Activated naive CD8-positive, alpha-beta T cell (primary cell): Measurements from ENCODE around the gene ZNF608.

Source experiments
- H3K27ac Mint-ChIP-seq: one replicate; pipeline ENCODE4 v1.8.0; 2021; ENCODE audit warnings: mixed read lengths
- H3K27me3 Mint-ChIP-seq: one replicate; pipeline ENCODE4 v1.8.0; 2021; ENCODE audit warnings: mixed read lengths
- H3K36me3 Mint-ChIP-seq: one replicate; pipeline ENCODE4 v1.8.0; 2021; ENCODE audit warnings: mixed read lengths
- H3K4me1 Mint-ChIP-seq: one replicate; pipeline ENCODE4 v1.8.0; 2021; ENCODE audit warnings: low read depth, mixed read lengths
- H3K4me3 Mint-ChIP-seq: one replicate; pipeline ENCODE4 v1.8.0; 2021; ENCODE audit warnings: mild to moderate bottlenecking, mixed read lengths
- H3K9me3 Mint-ChIP-seq: one replicate; pipeline ENCODE4 v1.8.0; 2021; ENCODE audit warnings: low read depth, mixed read lengths

ZNF608 gene

DNA sequence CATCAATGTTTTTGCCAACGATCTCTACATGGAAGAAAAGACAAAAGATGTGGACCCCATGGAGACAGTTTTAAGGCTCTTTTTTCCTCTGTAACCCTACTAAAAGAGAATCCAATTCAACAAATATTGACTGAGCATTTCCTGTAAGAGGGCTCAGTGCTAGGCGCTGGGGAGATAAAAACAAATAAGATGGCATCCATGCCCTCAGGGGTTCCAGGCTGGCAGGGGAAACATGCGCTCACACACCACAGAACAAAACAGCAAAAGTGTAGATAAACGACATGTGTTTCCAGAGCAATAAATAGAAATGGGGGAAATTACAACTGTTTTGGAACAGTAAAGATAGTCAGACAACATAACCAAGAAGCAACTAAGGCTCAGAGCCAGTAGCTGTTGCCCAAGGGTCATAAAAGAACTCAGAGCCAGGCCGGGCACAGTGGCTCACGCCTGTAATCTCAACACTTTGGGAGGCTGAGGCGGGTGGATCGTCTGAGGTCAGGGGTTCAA lies 25.2 kb downstream of the ZNF608 start:
- H3K36me3 Mint-ChIP-seq = no peaks in the 10 kb centered on the region
- H3K27ac Mint-ChIP-seq = no peak overlapping the region
- H3K27me3 Mint-ChIP-seq = no peaks in the 10 kb centered on the region
- H3K4me3 Mint-ChIP-seq = no peak overlapping the region
- no peaks in the 10 kb centered on the region for H3K9me3 Mint-ChIP-seq
- H3K4me1 Mint-ChIP-seq = no peaks in the 10 kb centered on the region

GRCh38 chr5:124720593-124720992 lies 25.8 kb downstream of the ZNF608 start:
- Mint-ChIP-seq H3K27ac (no peak overlapping the region), H3K4me3 (no peak overlapping the region), H3K4me1 (no peaks in the 10 kb centered on the region), H3K36me3 (no peaks in the 10 kb centered on the region), H3K9me3 (no peaks in the 10 kb centered on the region), H3K27me3 (no peaks in the 10 kb centered on the region)

DNA sequence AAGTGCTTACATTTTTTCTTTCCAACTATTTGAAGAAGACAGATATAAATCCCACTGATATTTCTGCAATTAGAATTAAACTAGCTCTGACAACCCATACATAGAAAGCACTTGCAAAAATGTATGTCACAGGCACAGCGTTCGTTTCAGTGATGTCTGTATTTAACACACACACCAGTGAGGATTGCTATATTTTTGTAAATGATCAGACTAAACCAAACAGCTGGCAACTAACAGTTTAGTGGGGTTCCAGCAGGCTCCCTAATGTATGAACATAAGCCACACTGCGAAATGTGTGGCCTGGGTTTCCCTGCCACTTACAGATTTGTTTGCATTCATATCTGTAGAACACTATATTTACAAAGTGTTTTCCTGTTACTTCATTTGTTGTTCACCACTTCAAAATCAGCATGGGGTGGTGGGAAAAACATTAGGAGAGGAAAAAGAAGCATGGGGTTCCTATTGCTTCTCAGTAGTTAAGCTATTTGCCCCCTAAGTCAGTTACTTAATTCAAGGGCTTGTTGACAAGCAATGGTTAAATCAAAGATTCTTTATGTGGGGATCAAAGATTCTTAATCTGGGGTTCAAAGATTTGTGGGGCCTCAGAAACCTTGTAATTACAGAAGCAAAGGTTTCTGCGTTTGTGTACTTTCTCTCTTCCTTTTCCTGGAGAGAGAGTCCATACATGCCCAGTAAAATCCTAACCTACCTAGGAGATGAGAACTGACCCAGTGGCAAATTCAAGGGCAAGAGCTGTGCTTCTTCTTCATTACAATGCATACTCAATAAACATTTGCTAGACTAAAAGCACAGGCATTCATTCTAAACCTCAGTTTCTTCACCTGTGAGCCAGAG lies 27.1 kb downstream of the ZNF608 start:
- no peaks in the 10 kb centered on the region for H3K27me3 Mint-ChIP-seq
- no peaks in the 10 kb centered on the region for H3K4me1 Mint-ChIP-seq
- H3K9me3 Mint-ChIP-seq = no peaks in the 10 kb centered on the region
- H3K4me3 Mint-ChIP-seq = no peak overlapping the region
- H3K36me3 Mint-ChIP-seq = no peaks in the 10 kb centered on the region
- no peak overlapping the region for H3K27ac Mint-ChIP-seq

- Mint-ChIP-seq H3K27me3 (no peaks in the 10 kb centered on the region), H3K4me1 (no peaks in the 10 kb centered on the region), H3K36me3 (no peaks in the 10 kb centered on the region), H3K9me3 (no peaks in the 10 kb centered on the region), H3K4me3 (no peak overlapping the region), H3K27ac (no peak overlapping the region)
Observed at GRCh38 chr5:124718380-124718789, 28.1 kb downstream of the ZNF608 start.

GRCh38 chr5:124716169-124716568 lies 30.3 kb downstream of the ZNF608 start:
- H3K9me3 Mint-ChIP-seq = no peaks in the 10 kb centered on the region
- H3K27me3 Mint-ChIP-seq = peaks cover 2% of the 10 kb centered on the region
- no peaks in the 10 kb centered on the region for H3K36me3 Mint-ChIP-seq
- H3K4me3 Mint-ChIP-seq = no peak overlapping the region
- no peak overlapping the region for H3K27ac Mint-ChIP-seq
- no peaks in the 10 kb centered on the region for H3K4me1 Mint-ChIP-seq

DNA sequence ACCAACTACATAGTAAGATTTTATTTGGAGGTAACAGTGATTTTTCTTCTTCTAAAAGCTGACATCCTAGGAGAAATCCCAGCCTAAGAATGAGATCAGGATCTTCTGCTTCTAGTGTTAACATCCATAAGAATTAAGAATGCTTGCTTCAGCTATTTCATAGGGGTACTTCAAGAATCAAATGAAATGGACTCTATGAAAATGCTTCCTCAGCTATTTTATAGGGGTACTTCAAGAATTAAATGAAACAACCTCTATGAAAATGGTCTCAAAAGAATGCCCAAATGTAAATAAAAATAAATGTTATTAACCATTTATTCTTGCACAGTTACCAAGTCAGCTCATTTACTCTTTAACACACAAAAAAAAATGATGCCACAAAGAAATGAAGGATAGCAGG lies 31.5 kb downstream of the ZNF608 start:
- Mint-ChIP-seq H3K9me3 (no peaks in the 10 kb centered on the region), H3K27me3 (peaks cover 2% of the 10 kb centered on the region), H3K4me3 (no peak overlapping the region), H3K36me3 (no peaks in the 10 kb centered on the region), H3K27ac (no peak overlapping the region), H3K4me1 (no peaks in the 10 kb centered on the region)

DNA sequence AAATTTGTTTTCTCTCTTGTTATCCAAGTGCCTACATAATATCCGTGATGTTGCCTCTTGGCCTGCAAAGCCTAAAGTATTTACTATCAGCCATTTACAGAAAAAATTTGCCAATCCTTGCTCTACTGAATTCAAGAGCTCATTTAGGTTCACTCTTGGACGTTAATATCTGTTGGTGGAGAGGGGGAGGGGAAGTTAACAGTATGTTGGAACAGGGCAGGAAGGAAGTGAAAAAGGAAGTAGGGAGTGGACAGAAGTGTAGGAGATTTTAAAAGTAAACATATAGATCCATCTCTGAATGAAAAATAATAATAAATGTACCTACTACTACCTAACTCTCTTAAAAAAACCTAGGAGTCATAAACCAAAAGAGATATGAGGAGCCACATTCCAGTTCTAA lies 32.8 kb downstream of the ZNF608 start:
- H3K4me1 Mint-ChIP-seq = no peaks in the 10 kb centered on the region
- no peak overlapping the region for H3K4me3 Mint-ChIP-seq
- peaks cover 2% of the 10 kb centered on the region for H3K27me3 Mint-ChIP-seq
- H3K36me3 Mint-ChIP-seq = no peaks in the 10 kb centered on the region
- no peak overlapping the region for H3K27ac Mint-ChIP-seq
- no peaks in the 10 kb centered on the region for H3K9me3 Mint-ChIP-seq

DNA sequence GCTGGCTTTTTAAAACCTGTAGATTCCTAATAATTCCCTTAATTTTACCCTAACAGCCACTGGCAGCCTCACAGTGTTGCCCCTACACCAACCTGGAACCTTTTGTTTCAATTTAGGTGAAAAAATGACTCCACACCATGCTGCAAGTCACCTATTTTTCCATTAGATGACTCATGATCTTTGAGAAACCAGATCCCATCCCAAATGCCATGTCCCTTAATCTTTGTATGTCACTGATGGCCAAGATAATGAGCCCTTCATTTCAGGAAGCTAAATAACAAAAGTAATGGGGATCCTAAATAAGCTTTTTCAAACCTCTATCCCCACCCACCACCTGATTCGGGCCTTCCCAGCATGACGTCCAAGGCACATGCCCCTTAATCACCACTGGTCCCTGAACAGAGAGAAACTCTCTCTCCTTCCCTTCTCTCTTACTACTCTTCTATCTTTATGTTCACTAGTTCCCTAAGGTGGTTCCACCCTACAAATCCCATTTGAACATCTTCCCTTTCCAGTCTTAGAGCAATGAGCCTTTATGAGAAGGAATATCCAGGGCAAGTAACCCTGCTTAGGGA lies 33.6 kb downstream of the ZNF608 start:
- Mint-ChIP-seq H3K4me1 (no peaks in the 10 kb centered on the region), H3K27me3 (peaks cover 2% of the 10 kb centered on the region), H3K27ac (no peak overlapping the region), H3K9me3 (no peaks in the 10 kb centered on the region), H3K36me3 (no peaks in the 10 kb centered on the region), H3K4me3 (no peak overlapping the region)

GRCh38 chr5:124708086-124708485 lies 38.4 kb downstream of the ZNF608 start:
- no peaks in the 10 kb centered on the region for H3K9me3 Mint-ChIP-seq
- H3K36me3 Mint-ChIP-seq = no peaks in the 10 kb centered on the region
- H3K4me3 Mint-ChIP-seq = no peak overlapping the region
- H3K27me3 Mint-ChIP-seq = peaks cover 6% of the 10 kb centered on the region
- no peaks in the 10 kb centered on the region for H3K4me1 Mint-ChIP-seq
- H3K27ac Mint-ChIP-seq = no peak overlapping the region

DNA sequence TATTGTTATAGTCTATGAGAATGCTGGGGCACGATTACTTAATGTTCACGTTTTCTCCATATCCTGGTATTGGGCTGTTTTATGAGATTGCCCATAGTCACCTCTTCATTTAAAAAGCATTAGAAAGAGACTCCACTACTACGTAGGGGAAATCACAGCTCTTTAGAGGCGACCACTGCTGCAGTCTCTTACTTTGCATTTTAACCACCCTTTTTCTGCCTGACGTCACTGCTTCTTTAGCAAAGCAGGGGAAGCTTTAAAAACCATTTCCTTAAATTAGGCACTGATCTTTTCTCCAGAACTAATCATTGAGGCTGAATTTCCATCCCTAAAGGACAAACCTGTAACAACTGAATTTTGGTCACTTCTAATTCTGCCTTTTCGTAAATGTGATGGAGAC lies 38.9 kb downstream of the ZNF608 start:
- H3K4me3 Mint-ChIP-seq = no peak overlapping the region
- no peaks in the 10 kb centered on the region for H3K36me3 Mint-ChIP-seq
- H3K27ac Mint-ChIP-seq = no peak overlapping the region
- no peaks in the 10 kb centered on the region for H3K9me3 Mint-ChIP-seq
- H3K4me1 Mint-ChIP-seq = no peaks in the 10 kb centered on the region
- peaks cover 6% of the 10 kb centered on the region for H3K27me3 Mint-ChIP-seq

DNA sequence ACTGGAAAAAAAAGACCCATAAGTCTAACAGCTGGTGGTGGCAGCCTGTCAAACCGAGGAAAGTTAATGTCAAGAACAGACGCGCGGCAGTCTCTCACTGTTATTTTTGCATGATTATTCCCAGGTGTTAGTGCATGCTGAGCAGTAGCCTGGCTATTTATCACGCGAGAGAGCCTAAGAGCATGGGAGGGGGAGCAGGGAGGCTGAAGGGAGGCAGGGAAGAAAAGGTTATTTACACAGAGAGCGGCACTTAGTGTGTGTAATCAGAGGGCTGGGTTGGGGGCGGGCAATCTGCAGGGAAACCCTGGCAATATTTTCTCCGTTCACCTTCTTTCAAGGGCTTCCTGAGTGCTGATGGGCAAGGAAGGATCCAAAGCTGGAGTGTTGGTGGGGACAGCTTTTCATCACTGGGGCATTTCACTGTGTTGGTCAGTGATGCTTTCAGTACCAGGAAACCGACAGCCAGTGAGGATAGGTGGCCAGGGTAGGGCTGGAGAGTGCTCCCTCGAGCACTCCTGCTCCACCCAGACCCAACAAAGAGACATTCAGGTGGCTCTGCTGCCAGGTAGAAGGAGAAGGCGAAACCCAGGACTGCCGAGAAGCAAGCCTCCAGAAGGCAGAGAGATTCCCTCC lies 39.6 kb downstream of the ZNF608 start:
- Mint-ChIP-seq H3K27ac (no peak overlapping the region), H3K9me3 (no peaks in the 10 kb centered on the region), H3K4me3 (no peak overlapping the region), H3K36me3 (no peaks in the 10 kb centered on the region), H3K27me3 (peaks cover 6% of the 10 kb centered on the region), H3K4me1 (no peaks in the 10 kb centered on the region)

- no peaks in the 10 kb centered on the region for H3K36me3 Mint-ChIP-seq
- H3K9me3 Mint-ChIP-seq = no peaks in the 10 kb centered on the region
- H3K27ac Mint-ChIP-seq = no peak overlapping the region
- H3K4me3 Mint-ChIP-seq = no peak overlapping the region
- peaks cover 3% of the 10 kb centered on the region for H3K27me3 Mint-ChIP-seq
- H3K4me1 Mint-ChIP-seq = no peaks in the 10 kb centered on the region
Observed at GRCh38 chr5:124706051-124706450, 40.4 kb downstream of the ZNF608 start.

GRCh38 chr5:124705577-124705976 lies 40.9 kb downstream of the ZNF608 start:
- Mint-ChIP-seq H3K4me1 (no peaks in the 10 kb centered on the region), H3K9me3 (no peaks in the 10 kb centered on the region), H3K27ac (no peak overlapping the region), H3K36me3 (no peaks in the 10 kb centered on the region), H3K27me3 (peaks cover 3% of the 10 kb centered on the region), H3K4me3 (no peak overlapping the region)

GRCh38 chr5:124704594-124705284 lies 41.7 kb downstream of the ZNF608 start:
- H3K9me3 Mint-ChIP-seq = no peaks in the 10 kb centered on the region
- no peak overlapping the region for H3K4me3 Mint-ChIP-seq
- no peaks in the 10 kb centered on the region for H3K36me3 Mint-ChIP-seq
- H3K4me1 Mint-ChIP-seq = no peaks in the 10 kb centered on the region
- no peak overlapping the region for H3K27ac Mint-ChIP-seq
- peaks cover 3% of the 10 kb centered on the region for H3K27me3 Mint-ChIP-seq

DNA sequence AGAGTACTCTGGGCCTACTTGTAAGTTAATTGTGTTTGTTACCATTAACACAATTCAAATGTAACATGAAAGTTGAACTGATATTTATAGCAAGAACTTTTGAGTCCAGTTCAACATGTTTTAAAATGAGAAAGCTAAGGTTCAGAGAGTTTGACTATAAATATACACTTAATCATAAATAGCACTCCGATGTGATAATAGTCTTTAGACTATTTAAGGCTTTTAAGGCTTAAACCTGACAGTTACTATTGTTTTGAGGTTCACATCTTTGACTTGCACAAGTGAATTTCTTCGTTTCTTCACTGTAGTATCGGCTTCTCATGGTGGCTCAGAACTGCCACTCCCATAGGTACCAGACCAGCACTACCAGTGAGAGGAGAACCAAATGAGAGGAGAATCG lies 42.4 kb downstream of the ZNF608 start:
- Mint-ChIP-seq H3K4me3 (no peak overlapping the region), H3K9me3 (no peaks in the 10 kb centered on the region), H3K36me3 (no peaks in the 10 kb centered on the region), H3K4me1 (no peaks in the 10 kb centered on the region), H3K27ac (no peak overlapping the region), H3K27me3 (peaks cover 3% of the 10 kb centered on the region)
